HepG2 (cell line): Measurements from ENCODE around the gene TSC22D1. TPM values are rescaled to one million over a fixed set of nuclear protein-coding genes. Genes with fewer than 3 reads are reported as not detected.

ENCODE experiments used
- ESRRA ChIP-seq: sonication (generic); formaldehyde crosslinking; IDR thresholded peaks from 2 replicates; pipeline ENCODE4 v1.5.1; 2020; ENCODE audit warnings: mild to moderate bottlenecking, low read depth, missing genetic modification reagents
- NR2F1 ChIP-seq, 2 experiments: fragments of 450-650 bp in 1 of 2; formaldehyde crosslinking in 1 of 2; IDR thresholded peaks; 2 replicates each; pipeline versions ENCODE4 v1.5.0 to v1.6.1; 2016 to 2020; ENCODE audit warnings: mild to moderate bottlenecking in 1 of 2, missing compliant biosample characterization in 1 of 2, missing genetic modification reagents in 1 of 2, moderate library complexity in 1 of 2
- PLRG1 ChIP-seq: fragments of 450-650 bp; conservative IDR thresholded peaks from 2 replicates; pipeline ENCODE4 v1.6.1; 2016
- SATB2 ChIP-seq: sonication (generic); formaldehyde crosslinking; IDR thresholded peaks from 2 replicates; pipeline ENCODE4 v1.5.0; 2020; ENCODE audit warnings: missing genetic modification reagents
- TCF12 ChIP-seq, 2 experiments: fragments of 450-650 bp in 1 of 2; sonication (generic) in 1 of 2; formaldehyde crosslinking in 1 of 2; IDR thresholded peaks; 2 replicates each; pipeline versions ENCODE4 v1.6.1 to v1.8.0; 2017 to 2022; ENCODE audit warnings: antibody characterized with exemption in 1 of 2, mild to moderate bottlenecking in 1 of 2, missing genetic modification reagents in 1 of 2, moderate library complexity in 1 of 2
- THYN1 ChIP-seq: sonication (generic); formaldehyde crosslinking; IDR thresholded peaks from 2 replicates; pipeline ENCODE4 v1.8.1; 2023; ENCODE audit warnings: low read depth, mild to moderate bottlenecking, moderate library complexity, missing genetic modification reagents, borderline replicate concordance
- YY1 ChIP-seq: IDR thresholded peaks from 2 replicates; pipeline ENCODE4 v1.6.1; 2011; ENCODE audit warnings: low read length, low read depth, moderate library complexity, mild to moderate bottlenecking; ENCODE audit not compliant: insufficient read depth, insufficient replicate concordance
- ZFX ChIP-seq: sonication (generic); formaldehyde crosslinking; IDR thresholded peaks from 2 replicates; pipeline ENCODE4 v1.4.0; 2020; ENCODE audit warnings: mild to moderate bottlenecking, low read depth, missing genetic modification reagents, moderate library complexity
- ZNF160 ChIP-seq: sonication (generic); formaldehyde crosslinking; IDR thresholded peaks from 2 replicates; pipeline ENCODE4 v1.8.0; 2022; ENCODE audit warnings: mild to moderate bottlenecking, inconsistent platforms, missing genetic modification reagents
- ZNF570 ChIP-seq: sonication (generic); formaldehyde crosslinking; IDR thresholded peaks from 2 replicates; pipeline ENCODE4 v1.4.0; 2020; ENCODE audit warnings: mild to moderate bottlenecking, missing genetic modification reagents, borderline replicate concordance
- ZSCAN30 ChIP-seq: sonication (generic); formaldehyde crosslinking; IDR thresholded peaks from 2 replicates; pipeline ENCODE4 v1.5.0; 2020; ENCODE audit warnings: mild to moderate bottlenecking, missing genetic modification reagents
- polyA plus RNA-seq, 8 experiments: library from polyadenylated mRNA; depleted of rRNA in 3 of 8; stranded (reverse) in 7 of 8; unstranded in 1 of 8; fragments of >200 nt; fragmentation: Illumina TruSeq in 4 of 8; extraction: Trizol in 4 of 8; gene quantifications; 2 replicates each; pipeline versions ENCODE4 v1.2.1 to v1.2.3, GENCODE V29; 2011 to 2016; ENCODE audit warnings: low read depth in 4 of 8, missing spikeins in 1 of 8, mixed read lengths in 1 of 8; ENCODE audit not compliant: insufficient read depth in 1 of 8
- total RNA-seq, 5 experiments: library from RNA; depleted of rRNA; stranded (reverse); fragments of >200 nt; fragmentation: Illumina TruSeq; extraction: Trizol; gene quantifications; 2 replicates each; pipeline ENCODE4 v1.2.3, GENCODE V29; 2016; ENCODE audit warnings: low read depth in 1 of 5
- TF ChIP-seq, protein P1 (sequence below): sonication (generic); formaldehyde crosslinking; IDR thresholded peaks from 2 replicates; pipeline ENCODE4 v1.4.0; 2020; ENCODE audit warnings: missing genetic modification reagents
- TF ChIP-seq, protein P2 (sequence below): sonication (generic); formaldehyde crosslinking; IDR thresholded peaks from 2 replicates; pipeline ENCODE4 v1.8.0; 2022; ENCODE audit warnings: mild to moderate bottlenecking, missing genetic modification reagents; ENCODE audit not compliant: insufficient replicate concordance
- TF ChIP-seq, protein P3 (sequence below): sonication (generic); formaldehyde crosslinking; IDR thresholded peaks from 2 replicates; pipeline ENCODE4 v1.8.0; 2023; ENCODE audit warnings: mild to moderate bottlenecking, missing genetic modification reagents
- TF ChIP-seq, protein P4 (sequence below): sonication (generic); formaldehyde crosslinking; IDR thresholded peaks from 2 replicates; pipeline ENCODE4 v1.5.1; 2020; ENCODE audit warnings: mild to moderate bottlenecking, missing genetic modification reagents

TSC22D1 gene
- total and polyA plus RNA-seq, 2 of the 13 experiments (the other 11 are each of a cell fraction or from before 2014, with no cell fraction given) = 18.4 to 35.7 TPM

DNA sequence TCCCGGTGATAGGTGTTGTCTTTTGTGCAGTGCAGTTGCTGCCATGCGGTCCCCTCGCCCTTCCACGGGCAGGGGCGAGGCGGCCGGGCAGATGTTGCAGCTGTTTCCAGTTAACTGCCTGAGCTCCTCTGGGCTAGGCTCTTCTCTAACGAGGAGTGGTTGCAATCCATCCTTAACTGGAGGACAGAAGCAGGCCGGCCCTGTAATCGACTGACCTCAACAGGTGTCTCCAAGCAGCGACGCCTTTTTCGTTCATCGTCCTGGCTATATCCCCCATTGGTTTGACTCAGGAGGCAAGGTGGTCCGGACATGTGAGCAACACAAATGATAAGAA, 1.9 kb upstream of the TSC22D1 start (continued):
- TF ChIP-seq SATB2 = no peak
- 0 out of 4 replicates have a peak, but pooled peaks of 1 of the 2 experiments have one; percentile 3 for TF ChIP-seq NR2F1 (CRISPR knock-in tag; IDR thresholded peaks at IDR 0.05)
- TF ChIP-seq ESRRA (CRISPR knock-in tag) = no peak
- TF ChIP-seq YY1 = no peak
- TF ChIP-seq PLRG1 = no peak
- TF ChIP-seq, protein P1, sequence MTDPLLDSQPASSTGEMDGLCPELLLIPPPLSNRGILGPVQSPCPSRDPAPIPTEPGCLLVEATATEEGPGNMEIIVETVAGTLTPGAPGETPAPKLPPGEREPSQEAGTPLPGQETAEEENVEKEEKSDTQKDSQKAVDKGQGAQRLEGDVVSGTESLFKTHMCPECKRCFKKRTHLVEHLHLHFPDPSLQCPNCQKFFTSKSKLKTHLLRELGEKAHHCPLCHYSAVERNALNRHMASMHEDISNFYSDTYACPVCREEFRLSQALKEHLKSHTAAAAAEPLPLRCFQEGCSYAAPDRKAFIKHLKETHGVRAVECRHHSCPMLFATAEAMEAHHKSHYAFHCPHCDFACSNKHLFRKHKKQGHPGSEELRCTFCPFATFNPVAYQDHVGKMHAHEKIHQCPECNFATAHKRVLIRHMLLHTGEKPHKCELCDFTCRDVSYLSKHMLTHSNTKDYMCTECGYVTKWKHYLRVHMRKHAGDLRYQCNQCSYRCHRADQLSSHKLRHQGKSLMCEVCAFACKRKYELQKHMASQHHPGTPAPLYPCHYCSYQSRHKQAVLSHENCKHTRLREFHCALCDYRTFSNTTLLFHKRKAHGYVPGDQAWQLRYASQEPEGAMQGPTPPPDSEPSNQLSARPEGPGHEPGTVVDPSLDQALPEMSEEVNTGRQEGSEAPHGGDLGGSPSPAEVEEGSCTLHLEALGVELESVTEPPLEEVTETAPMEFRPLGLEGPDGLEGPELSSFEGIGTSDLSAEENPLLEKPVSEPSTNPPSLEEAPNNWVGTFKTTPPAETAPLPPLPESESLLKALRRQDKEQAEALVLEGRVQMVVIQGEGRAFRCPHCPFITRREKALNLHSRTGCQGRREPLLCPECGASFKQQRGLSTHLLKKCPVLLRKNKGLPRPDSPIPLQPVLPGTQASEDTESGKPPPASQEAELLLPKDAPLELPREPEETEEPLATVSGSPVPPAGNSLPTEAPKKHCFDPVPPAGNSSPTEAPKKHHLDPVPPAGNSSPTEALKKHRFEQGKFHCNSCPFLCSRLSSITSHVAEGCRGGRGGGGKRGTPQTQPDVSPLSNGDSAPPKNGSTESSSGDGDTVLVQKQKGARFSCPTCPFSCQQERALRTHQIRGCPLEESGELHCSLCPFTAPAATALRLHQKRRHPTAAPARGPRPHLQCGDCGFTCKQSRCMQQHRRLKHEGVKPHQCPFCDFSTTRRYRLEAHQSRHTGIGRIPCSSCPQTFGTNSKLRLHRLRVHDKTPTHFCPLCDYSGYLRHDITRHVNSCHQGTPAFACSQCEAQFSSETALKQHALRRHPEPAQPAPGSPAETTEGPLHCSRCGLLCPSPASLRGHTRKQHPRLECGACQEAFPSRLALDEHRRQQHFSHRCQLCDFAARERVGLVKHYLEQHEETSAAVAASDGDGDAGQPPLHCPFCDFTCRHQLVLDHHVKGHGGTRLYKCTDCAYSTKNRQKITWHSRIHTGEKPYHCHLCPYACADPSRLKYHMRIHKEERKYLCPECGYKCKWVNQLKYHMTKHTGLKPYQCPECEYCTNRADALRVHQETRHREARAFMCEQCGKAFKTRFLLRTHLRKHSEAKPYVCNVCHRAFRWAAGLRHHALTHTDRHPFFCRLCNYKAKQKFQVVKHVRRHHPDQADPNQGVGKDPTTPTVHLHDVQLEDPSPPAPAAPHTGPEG (CRISPR knock-in tag) = peak; percentile 69; the same call in 1 of the 2 replicates
- no peak for TF ChIP-seq TCF12 (IDR thresholded peaks at IDR 0.05)
- no peak for TF ChIP-seq TCF12 (CRISPR knock-in tag; IDR thresholded peaks at IDR 0.05)
- TF ChIP-seq ZSCAN30 (CRISPR knock-in tag) = no peak
- TF ChIP-seq, protein P2, sequence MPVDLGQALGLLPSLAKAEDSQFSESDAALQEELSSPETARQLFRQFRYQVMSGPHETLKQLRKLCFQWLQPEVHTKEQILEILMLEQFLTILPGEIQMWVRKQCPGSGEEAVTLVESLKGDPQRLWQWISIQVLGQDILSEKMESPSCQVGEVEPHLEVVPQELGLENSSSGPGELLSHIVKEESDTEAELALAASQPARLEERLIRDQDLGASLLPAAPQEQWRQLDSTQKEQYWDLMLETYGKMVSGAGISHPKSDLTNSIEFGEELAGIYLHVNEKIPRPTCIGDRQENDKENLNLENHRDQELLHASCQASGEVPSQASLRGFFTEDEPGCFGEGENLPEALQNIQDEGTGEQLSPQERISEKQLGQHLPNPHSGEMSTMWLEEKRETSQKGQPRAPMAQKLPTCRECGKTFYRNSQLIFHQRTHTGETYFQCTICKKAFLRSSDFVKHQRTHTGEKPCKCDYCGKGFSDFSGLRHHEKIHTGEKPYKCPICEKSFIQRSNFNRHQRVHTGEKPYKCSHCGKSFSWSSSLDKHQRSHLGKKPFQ (CRISPR knock-in tag) = peak; percentile 9
- TF ChIP-seq, protein P3, sequence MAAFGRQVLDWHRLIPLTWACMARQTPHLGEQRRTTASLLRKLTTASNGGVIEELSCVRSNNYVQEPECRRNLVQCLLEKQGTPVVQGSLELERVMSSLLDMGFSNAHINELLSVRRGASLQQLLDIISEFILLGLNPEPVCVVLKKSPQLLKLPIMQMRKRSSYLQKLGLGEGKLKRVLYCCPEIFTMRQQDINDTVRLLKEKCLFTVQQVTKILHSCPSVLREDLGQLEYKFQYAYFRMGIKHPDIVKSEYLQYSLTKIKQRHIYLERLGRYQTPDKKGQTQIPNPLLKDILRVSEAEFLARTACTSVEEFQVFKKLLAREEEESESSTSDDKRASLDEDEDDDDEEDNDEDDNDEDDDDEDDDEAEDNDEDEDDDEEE (CRISPR knock-in tag) = no peak
- no peak for TF ChIP-seq ZFX (CRISPR knock-in tag)
- TF ChIP-seq THYN1 (CRISPR knock-in tag) = no peak
- TF ChIP-seq ZNF160 (CRISPR knock-in tag) = no peak
- no peak for TF ChIP-seq ZNF570
- TF ChIP-seq, protein P4, sequence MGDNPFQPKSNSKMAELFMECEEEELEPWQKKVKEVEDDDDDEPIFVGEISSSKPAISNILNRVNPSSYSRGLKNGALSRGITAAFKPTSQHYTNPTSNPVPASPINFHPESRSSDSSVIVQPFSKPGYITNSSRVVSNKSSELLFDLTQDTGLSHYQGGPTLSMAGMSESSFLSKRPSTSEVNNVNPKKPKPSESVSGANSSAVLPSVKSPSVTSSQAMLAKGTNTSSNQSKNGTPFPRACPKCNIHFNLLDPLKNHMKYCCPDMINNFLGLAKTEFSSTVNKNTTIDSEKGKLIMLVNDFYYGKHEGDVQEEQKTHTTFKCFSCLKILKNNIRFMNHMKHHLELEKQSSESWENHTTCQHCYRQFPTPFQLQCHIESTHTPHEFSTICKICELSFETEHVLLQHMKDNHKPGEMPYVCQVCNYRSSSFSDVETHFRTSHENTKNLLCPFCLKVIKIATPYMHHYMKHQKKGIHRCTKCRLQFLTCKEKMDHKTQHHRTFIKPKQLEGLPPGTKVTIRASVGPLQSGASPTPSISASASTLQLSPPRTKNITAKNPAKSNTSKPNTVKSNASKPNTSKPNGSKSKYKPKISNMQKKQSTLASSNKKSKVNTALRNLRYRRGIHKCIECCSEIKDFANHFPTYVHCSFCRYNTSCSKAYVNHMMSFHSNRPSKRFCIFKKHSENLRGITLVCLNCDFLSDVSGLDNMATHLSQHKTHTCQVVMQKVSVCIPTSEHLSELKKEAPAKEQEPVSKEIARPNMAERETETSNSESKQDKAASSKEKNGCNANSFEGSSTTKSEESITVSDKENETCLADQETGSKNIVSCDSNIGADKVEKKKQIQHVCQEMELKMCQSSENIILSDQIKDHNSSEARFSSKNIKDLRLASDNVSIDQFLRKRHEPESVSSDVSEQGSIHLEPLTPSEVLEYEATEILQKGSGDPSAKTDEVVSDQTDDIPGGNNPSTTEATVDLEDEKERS (CRISPR knock-in tag) = no peak
